Putamen (tissue), 1 donor: Measurements from ENCODE around the gene KCNH3.
"Not testable (repeated sequence)": the region's sequence is repeated elsewhere in the genome, so short reads cannot be mapped to it uniquely, and the experiment has no call there.

ENCODE experiments used
- DNase-seq: peaks from one replicate; pipeline ENCODE4 v3.0.0-alpha.2; 2016; ENCODE audit warnings: low spot score

Gene KCNH3

GRCh38 chr12:49588281-49588680, 49.5 kb downstream of the KCNH3 start:
- no peak for DNase-seq

GRCh38 chr12:49588721-49589516, 50.1 kb downstream of the KCNH3 start:
- DNase-seq: no peak

GRCh38 chr12:49598527-49598926, 59.7 kb downstream of the KCNH3 start:
- no peak for DNase-seq

GRCh38 chr12:49599961-49600360, 61.1 kb downstream of the KCNH3 start:
- no peak for DNase-seq

- no peak for DNase-seq
These were observed 64.9 kb downstream of the KCNH3 start for GRCh38 chr12:49603721-49604120.

- DNase-seq: no peak
These were observed 66.0 kb downstream of the KCNH3 start for GRCh38 chr12:49604856-49605255.

- DNase-seq: not testable (repeated sequence)
These were observed 66.7 kb downstream of the KCNH3 start, which contains the start of gene FAM186B for GRCh38 chr12:49605539-49605938. TSS of gene FAM186B (minus strand) at chr12:49605639. CDS start at chr12:49605477, 162 bp downstream.
